NCI-H446 treated with DMSO at 0.1 percent for 48 hours (cell line): ENCODE measurements around the gene CCDC127.
"Not testable (repeated sequence)": the region's sequence is repeated elsewhere in the genome, so short reads cannot be mapped to it uniquely, and the experiment has no call there.

Experiments used
- DNase-seq: peaks from one replicate; lab custom pipeline; 2025; lab: John Stamatoyannopoulos, UW

CCDC127 gene

GRCh38 chr5:203246-203930 lies 14.6 kb downstream of the CCDC127 start:
- DNase-seq: no peak

DNA sequence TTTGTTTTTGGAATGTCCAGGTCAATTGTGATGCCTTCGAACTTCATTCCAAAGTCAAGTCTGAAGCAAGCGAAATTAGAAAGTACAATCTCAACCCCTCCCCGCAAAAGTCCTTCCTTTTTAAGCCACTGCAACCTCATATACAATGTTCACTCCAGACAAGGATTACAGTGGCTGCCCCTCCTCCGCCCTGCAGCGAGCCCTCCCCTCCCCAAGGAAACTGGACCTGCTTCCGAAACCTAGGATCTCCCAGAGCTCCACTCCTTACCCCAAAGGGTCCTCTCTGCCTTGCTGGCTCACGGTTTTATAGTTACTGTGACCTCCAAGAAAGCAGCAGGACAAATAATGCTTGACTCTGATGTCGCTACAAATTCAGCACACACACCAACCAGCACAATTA lies 16.3 kb downstream of the CCDC127 start:
- no peak for DNase-seq

DNA sequence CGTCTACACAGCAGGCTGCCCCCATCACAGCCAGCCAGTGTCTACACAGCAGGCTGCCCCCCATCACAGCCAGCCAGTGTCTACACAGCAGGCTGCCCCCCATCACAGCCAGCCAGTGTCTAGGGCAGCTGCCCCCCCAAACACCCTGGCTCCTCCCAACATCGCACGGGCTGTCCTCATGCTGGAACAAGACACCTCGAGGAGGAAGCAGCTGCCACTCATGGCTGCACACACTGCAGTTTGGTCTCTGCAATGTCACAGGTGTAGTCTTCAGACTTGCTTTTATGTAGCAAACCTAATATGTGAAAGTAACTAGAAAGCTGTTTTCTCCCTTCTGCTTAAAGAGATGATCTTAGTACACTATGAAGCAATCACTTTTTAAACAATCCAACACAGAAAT lies 17.0 kb downstream of the CCDC127 start:
- no peak for DNase-seq

GRCh38 chr5:199950-200645 lies 17.9 kb downstream of the CCDC127 start:
- no peak for DNase-seq

DNA sequence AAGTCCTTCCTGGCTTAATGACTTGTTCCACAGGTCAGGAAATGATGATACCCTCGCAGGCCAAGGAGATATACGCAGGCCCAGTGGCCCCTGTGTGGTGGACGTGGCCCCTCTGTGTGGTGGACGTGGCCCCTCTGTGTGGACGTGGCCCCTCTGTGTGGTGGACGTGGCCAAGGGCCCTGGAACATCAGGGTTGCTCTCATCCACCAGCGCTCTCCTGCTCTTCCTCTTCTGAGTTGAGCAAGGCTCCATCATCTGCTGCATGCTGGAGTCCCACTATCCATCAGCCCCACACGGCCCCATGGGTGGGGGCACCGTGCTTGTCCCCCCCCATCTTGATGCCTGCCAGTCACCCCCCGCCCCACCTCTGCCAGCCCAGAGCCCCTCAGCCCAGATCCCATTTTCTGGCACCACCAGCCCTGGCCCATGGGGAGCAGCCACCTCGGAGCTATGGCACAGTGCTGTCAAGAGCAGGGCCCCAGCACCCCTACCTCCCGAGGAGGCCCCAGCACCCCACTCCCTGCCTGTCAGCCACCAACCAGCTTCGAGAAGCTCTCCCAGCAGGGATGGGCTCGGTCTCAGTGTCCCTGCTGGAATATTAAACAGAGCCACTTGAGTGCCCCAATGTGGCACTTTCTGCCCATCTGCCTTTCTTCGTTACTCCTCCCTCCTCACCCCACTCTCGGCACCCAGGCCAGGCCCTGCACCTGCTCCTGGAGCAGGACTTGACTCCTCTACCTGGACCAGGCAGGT lies 18.6 kb downstream of the CCDC127 start:
- no peak for DNase-seq

GRCh38 chr5:198516-199196 lies 19.3 kb downstream of the CCDC127 start:
- DNase-seq: no peak

- DNase-seq: no peak
Measured at GRCh38 chr5:197892-198489, 20.0 kb downstream of the CCDC127 start.

DNA sequence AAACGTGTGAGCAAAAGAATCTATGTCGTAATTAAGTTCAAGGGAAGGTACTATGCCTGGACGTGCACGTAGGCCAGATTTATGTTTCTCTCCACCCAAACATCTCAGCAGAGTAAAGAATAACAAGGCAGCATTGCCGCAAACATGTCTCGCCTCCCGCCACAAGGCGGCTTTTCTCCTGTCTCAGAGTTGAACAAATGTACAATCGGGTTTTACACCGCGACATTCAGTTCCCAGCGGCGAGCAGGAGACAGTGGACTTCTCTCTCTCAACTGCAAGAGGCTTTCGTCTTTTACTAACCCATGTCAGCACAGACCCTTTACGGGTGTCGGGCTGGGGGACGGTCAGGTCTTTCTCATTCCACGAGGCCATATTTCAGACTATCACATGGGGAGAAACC lies 20.9 kb downstream of the CCDC127 start:
- DNase-seq: not testable (repeated sequence)

DNA sequence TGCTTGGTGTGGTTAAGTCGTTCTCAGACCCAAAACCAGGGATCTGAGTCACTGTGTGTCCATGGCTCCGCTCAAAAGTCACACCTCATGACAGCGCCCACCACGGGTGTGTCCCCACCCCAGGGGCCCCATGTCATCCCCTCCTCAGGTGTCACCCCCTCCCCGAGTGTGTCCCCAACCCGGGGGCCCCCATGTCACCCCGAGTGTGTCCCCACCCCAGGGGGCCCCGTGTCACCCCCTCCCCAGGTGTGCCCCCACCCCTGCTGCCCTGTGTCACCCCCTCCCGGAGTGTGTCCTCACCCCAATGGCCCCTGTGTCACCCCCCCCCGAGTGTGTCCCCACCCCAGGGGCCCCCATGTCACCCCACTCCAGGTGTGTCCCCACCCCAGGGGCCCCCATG lies 21.6 kb downstream of the CCDC127 start:
- DNase-seq: no peak

- no peak for DNase-seq
Measured at GRCh38 chr5:195401-196160, 22.4 kb downstream of the CCDC127 start.

GRCh38 chr5:194603-195209 lies 23.2 kb downstream of the CCDC127 start:
- no peak for DNase-seq

GRCh38 chr5:194102-194501 lies 23.9 kb downstream of the CCDC127 start:
- no peak for DNase-seq

DNA sequence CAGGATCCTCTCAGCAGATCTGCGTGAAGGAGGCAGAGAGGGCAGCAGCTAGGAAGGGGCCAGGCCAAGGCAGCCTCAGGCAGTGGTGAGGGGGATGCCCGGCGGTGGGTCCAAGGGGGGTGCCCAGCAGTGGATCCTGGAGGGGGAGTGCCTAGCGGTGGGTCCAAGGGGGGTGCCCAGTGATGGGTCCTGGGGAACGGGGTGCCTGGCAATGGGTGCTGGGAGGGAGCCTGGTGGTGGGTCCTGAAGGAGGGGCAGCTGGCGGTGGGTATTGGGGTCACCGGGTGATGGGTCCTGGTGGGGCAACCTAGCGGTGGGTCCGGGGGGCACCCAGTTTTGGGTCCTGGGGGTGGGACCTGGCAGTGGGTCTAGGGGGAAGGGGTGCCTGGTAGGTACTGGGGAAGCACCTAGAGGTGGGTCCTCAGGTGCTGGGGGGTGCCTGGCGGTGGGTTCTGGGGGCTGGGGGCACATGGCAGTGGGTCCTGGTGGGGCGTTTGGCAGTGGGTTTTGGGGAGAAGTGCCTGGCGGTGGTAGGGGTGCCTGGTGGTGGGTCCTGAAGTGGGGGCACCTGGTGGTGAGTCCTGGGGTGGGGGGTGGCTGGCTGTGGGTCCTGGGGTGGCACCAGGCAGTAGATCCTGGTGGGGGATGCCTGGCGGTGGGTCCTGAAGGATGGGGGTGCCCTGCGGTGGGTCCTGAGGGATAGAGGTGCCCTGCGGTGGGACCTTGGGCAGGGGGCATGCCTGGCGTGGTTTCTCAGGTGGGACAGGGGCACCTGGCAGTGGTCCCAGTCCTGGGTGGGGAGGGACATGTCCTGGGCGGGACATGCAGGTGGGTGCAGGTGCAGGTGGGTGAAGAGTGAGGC lies 24.8 kb downstream of the CCDC127 start:
- no peak for DNase-seq

DNA sequence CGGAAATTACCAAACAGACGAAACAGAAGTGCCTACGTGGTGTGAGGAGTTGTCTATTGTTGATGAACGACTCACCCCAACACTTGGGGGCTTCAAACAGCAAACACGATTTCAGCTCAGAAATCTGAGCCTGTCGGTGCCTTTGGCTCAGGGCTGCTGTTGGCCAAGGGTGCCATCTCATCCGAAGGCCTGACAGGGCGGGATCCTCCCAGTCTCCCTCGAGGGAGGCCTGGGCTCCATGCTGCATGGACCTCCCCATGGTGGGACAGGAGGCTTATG lies 25.3 kb downstream of the CCDC127 start:
- no peak for DNase-seq

DNA sequence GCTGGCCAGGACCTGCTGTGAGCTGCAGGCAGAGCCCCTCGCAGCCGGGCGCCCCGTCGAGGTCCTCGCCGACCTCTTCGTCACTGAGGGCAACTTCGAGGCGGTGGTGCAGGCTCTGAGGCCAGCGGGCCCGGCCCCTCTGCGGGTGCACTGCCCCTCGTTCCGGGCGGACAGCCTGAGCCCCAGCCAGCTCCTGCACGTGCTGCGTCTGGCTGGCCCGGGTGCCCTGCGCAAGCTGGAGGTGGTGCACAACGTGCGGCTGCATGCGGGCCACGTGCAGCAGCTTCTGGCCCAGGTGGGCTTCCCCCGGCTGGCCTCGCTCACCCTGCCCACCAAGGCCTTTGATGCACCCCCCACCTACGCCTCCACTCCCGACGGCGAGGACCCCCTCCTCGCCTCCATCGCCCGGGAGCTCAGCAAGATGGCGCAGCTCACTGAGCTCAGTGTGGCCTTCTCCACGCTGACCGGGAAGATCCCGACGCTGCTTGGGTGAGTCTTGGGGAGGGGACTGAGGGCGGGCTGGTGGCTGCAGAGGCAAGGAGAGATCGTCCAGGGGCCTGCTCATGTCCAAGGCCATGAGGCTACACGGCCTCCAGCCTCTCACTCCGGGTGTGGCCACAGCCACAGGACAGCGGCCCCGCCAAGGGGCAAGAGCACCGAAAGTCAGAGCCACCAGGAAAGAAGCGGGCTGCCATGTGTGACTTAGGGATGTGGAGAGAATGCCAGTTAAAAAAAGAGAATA lies 25.8 kb downstream of the CCDC127 start:
- DNase-seq: no peak

- peak; percentile 45 for DNase-seq
Measured at GRCh38 chr5:191036-191948, 26.7 kb downstream of the CCDC127 start, which contains the start of gene LRRC14B. TSS of gene LRRC14B (plus strand) at chr5:191495. CDS start at chr5:191539, 44 bp downstream.

- DNase-seq: no peak
Measured at GRCh38 chr5:190366-191035, 27.5 kb downstream of the CCDC127 start.

DNA sequence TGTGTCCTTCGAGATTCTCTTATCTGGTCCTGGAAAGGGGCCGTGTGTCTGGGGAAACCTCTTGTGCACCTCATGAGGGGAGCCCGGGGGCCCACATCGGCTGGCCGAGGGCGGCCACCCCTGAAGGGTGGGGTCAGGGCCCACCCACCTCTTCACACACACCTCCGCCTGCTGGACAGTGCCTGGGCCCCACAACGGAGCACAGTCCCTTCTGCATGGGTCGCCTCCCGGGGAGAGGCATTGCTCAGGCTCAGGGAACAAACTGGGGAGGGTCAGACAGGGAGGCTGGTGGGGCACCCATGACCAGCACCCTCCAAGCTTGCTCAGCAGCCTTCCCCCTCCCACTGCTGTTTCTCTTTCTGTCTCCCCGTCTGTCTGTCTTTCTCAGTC lies 28.0 kb downstream of the CCDC127 start:
- DNase-seq: no peak
